Measurements from ENCODE around the gene GUSB. TPM values are rescaled to one million over a fixed set of nuclear protein-coding genes. Genes with fewer than 3 reads are reported as not detected.

The GUSB gene
- total RNA-seq, 6 experiments from 2014 or later = 17.5 to 29.1 (median 27.4) TPM

- H3K27me3 Mint-ChIP-seq (ENCODE audit: insufficient read depth) = peaks cover 2% of the 10 kb centered on the region
- no peak overlapping the region for H3K4me3 Mint-ChIP-seq
- H3K27ac Mint-ChIP-seq = no peak overlapping the region
- no peak for TF ChIP-seq CTCF (IDR thresholded peaks at IDR 0.05)
- no peaks in the 10 kb centered on the region for H3K4me1 Mint-ChIP-seq (ENCODE audit: low read depth)
- H3K9me3 Mint-ChIP-seq = no peaks in the 10 kb centered on the region
- no peak for DNase-seq
- H3K36me3 Mint-ChIP-seq (ENCODE audit: low read depth) = peaks cover 4% of the 10 kb centered on the region; the same call in 1 of the 2 replicates
Measured at GRCh38 chr7:65926588-65926987, 55.4 kb downstream of the GUSB start.

- peaks cover 4% of the 10 kb centered on the region; the same call in 1 of the 2 replicates for H3K36me3 Mint-ChIP-seq (ENCODE audit: low read depth)
- no peaks in the 10 kb centered on the region for H3K9me3 Mint-ChIP-seq
- DNase-seq = no peak
- no peaks in the 10 kb centered on the region; the same call in 1 of the 2 replicates for H3K27me3 Mint-ChIP-seq (ENCODE audit: insufficient read depth)
- TF ChIP-seq CTCF (IDR thresholded peaks at IDR 0.05) = no peak
- no peaks in the 10 kb centered on the region for H3K4me1 Mint-ChIP-seq (ENCODE audit: low read depth)
- no peak overlapping the region for H3K27ac Mint-ChIP-seq
- no peak overlapping the region for H3K4me3 Mint-ChIP-seq
Measured at GRCh38 chr7:65925040-65925439, 57.0 kb downstream of the GUSB start.

- Mint-ChIP-seq H3K36me3 (ENCODE audit: low read depth) (peaks cover 4% of the 10 kb centered on the region; the same call in 1 of the 2 replicates), H3K9me3 (no peaks in the 10 kb centered on the region), H3K4me3 (no peak overlapping the region), H3K4me1 (ENCODE audit: low read depth) (no peaks in the 10 kb centered on the region), H3K27ac (no peak overlapping the region), H3K27me3 (ENCODE audit: insufficient read depth) (no peaks in the 10 kb centered on the region; the same call in 1 of the 2 replicates)
- no peak for TF ChIP-seq CTCF (IDR thresholded peaks at IDR 0.05)
- DNase-seq = no peak
Measured at GRCh38 chr7:65924193-65924592, 57.8 kb downstream of the GUSB start.

- H3K4me3 Mint-ChIP-seq = no peak overlapping the region
- H3K9me3 Mint-ChIP-seq = no peaks in the 10 kb centered on the region
- H3K27me3 Mint-ChIP-seq (ENCODE audit: insufficient read depth) = no peaks in the 10 kb centered on the region; the same call in 1 of the 2 replicates
- no peak for DNase-seq
- no peaks in the 10 kb centered on the region for H3K4me1 Mint-ChIP-seq (ENCODE audit: low read depth)
- peaks cover 4% of the 10 kb centered on the region; the same call in 1 of the 2 replicates for H3K36me3 Mint-ChIP-seq (ENCODE audit: low read depth)
- TF ChIP-seq CTCF (IDR thresholded peaks at IDR 0.05) = no peak
- no peak overlapping the region for H3K27ac Mint-ChIP-seq
Measured at GRCh38 chr7:65923316-65923715, 58.7 kb downstream of the GUSB start.

- no peak for DNase-seq
- Mint-ChIP-seq H3K36me3 (ENCODE audit: low read depth) (peaks cover 9% of the 10 kb centered on the region; the same call in 1 of the 2 replicates), H3K27ac (no peak overlapping the region), H3K9me3 (no peaks in the 10 kb centered on the region), H3K4me3 (no peak overlapping the region), H3K27me3 (ENCODE audit: insufficient read depth) (0 out of 2 replicates have a peak, but pooled peaks cover 2% of the 10 kb centered on the region), H3K4me1 (ENCODE audit: low read depth) (0 out of 2 replicates have a peak, but pooled peaks cover under 1% of the 10 kb centered on the region)
- no peak for TF ChIP-seq CTCF (IDR thresholded peaks at IDR 0.05)
Measured at GRCh38 chr7:65915921-65916657, 65.9 kb downstream of the GUSB start.
